GM19372 (cell line): Measurements from ENCODE around the gene KCNT2.
"Not testable (repeated sequence)": the region's sequence is repeated elsewhere in the genome, so short reads cannot be mapped to it uniquely, and the experiment has no call there.

ENCODE experiments used
- ATAC-seq: cut with Tn5 transposase; IDR thresholded peaks from one replicate; pipeline ENCODE4 v1.9.1; 2021; ENCODE audit warnings: mild to moderate bottlenecking, low read depth, moderate library complexity; ENCODE audit not compliant: unreplicated experiment

KCNT2 gene

GRCh38 chr1:196361112-196361714 lies 247.0 kb downstream of the KCNT2 start:
- ATAC-seq, result no peak

- ATAC-seq, result no peak
These were observed 250.3 kb downstream of the KCNT2 start for GRCh38 chr1:196357913-196358312.

- no peak for ATAC-seq
These were observed 252.9 kb downstream of the KCNT2 start for GRCh38 chr1:196355206-196355786.

GRCh38 chr1:196344453-196344852 lies 263.8 kb downstream of the KCNT2 start:
- no peak for ATAC-seq

- ATAC-seq, result no peak
These were observed 283.9 kb downstream of the KCNT2 start for GRCh38 chr1:196324345-196324744.

GRCh38 chr1:196323869-196324268 lies 284.4 kb downstream of the KCNT2 start:
- ATAC-seq, result no peak

- ATAC-seq, result no peak
These were observed 288.9 kb downstream of the KCNT2 start for GRCh38 chr1:196319301-196319700.

GRCh38 chr1:196317535-196318522 lies 290.4 kb downstream of the KCNT2 start:
- ATAC-seq, result no peak

GRCh38 chr1:196312739-196313138 lies 295.5 kb downstream of the KCNT2 start:
- ATAC-seq, result no peak

GRCh38 chr1:196309386-196309785 lies 298.9 kb downstream of the KCNT2 start:
- no peak for ATAC-seq

- ATAC-seq, result no peak
These were observed 300.1 kb downstream of the KCNT2 start for GRCh38 chr1:196308176-196308575.

- ATAC-seq, result no peak
These were observed 301.8 kb downstream of the KCNT2 start for GRCh38 chr1:196306421-196306820.

- ATAC-seq, result no peak
These were observed 303.0 kb downstream of the KCNT2 start for GRCh38 chr1:196305216-196305615.

- no peak for ATAC-seq
These were observed 305.3 kb downstream of the KCNT2 start for GRCh38 chr1:196302981-196303380.

- no peak for ATAC-seq
These were observed 305.8 kb downstream of the KCNT2 start for GRCh38 chr1:196302420-196302819.

GRCh38 chr1:196295766-196296165 lies 312.5 kb downstream of the KCNT2 start:
- no peak for ATAC-seq

GRCh38 chr1:196278816-196279215 lies 329.4 kb downstream of the KCNT2 start:
- no peak for ATAC-seq

GRCh38 chr1:196277860-196278259 lies 330.4 kb downstream of the KCNT2 start:
- no peak for ATAC-seq

GRCh38 chr1:196271212-196271947 lies 336.9 kb downstream of the KCNT2 start:
- no peak for ATAC-seq

GRCh38 chr1:196263086-196263485 lies 345.2 kb downstream of the KCNT2 start:
- not testable (repeated sequence) for ATAC-seq

- no peak for ATAC-seq
These were observed 348.0 kb downstream of the KCNT2 start for GRCh38 chr1:196260270-196260669.
